Measurements from ENCODE around the gene OCA2.

DNA sequence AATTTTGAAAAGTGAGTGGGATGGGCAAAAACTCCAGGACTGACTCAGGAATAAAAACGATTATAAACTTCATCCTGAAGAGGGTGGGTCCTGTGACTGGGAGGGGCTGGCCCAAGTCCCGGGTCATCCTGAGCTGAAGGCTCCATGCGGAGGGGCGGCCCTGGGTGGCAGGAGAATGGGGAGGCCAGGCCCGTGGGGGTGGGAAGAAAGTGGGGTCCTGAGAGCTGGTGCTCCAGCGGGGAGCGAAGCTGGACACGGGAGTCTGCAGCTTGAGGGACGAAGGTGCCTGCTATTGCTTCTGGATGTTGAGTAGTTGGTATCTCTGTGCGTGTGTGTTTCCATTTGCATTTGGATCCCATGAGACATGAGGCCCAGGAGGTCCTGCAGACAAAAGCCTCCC, 4.7 kb upstream of the OCA2 start:
- TF ChIP-seq, protein P1, sequence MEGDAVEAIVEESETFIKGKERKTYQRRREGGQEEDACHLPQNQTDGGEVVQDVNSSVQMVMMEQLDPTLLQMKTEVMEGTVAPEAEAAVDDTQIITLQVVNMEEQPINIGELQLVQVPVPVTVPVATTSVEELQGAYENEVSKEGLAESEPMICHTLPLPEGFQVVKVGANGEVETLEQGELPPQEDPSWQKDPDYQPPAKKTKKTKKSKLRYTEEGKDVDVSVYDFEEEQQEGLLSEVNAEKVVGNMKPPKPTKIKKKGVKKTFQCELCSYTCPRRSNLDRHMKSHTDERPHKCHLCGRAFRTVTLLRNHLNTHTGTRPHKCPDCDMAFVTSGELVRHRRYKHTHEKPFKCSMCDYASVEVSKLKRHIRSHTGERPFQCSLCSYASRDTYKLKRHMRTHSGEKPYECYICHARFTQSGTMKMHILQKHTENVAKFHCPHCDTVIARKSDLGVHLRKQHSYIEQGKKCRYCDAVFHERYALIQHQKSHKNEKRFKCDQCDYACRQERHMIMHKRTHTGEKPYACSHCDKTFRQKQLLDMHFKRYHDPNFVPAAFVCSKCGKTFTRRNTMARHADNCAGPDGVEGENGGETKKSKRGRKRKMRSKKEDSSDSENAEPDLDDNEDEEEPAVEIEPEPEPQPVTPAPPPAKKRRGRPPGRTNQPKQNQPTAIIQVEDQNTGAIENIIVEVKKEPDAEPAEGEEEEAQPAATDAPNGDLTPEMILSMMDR (IDR thresholded peaks at IDR 0.05), result no peak
- no peak for TF ChIP-seq POLR2AphosphoS5 (IDR thresholded peaks at IDR 0.05)
